Activated T-helper 9 cell treated with anti-CD3 and anti-CD28 coated beads, Interleukin-2, amount 50 U/mL, for 16 hours (primary cell): Measurements from ENCODE around the gene CDK17.
"Not testable (repeated sequence)": the region's sequence is repeated elsewhere in the genome, so short reads cannot be mapped to it uniquely, and the experiment has no call there.

Experiments
- DNase-seq: peaks from one replicate; pipeline ENCODE4 v3.0.0-alpha.2; 2020; ENCODE audit warnings: low read depth

The CDK17 gene

GRCh38 chr12:96387981-96388380, 12.3 kb downstream of the CDK17 start:
- no peak for DNase-seq

- no peak for DNase-seq
These were observed 13.4 kb downstream of the CDK17 start for GRCh38 chr12:96386794-96387193.

- no peak for DNase-seq
These were observed 16.2 kb downstream of the CDK17 start for GRCh38 chr12:96383991-96384390.

GRCh38 chr12:96383371-96383770, 16.9 kb downstream of the CDK17 start:
- no peak for DNase-seq

- DNase-seq: not testable (repeated sequence)
These were observed 20.5 kb downstream of the CDK17 start for GRCh38 chr12:96379743-96380142.

- no peak for DNase-seq
These were observed 21.9 kb downstream of the CDK17 start for GRCh38 chr12:96378319-96378718.

GRCh38 chr12:96376865-96377264, 23.4 kb downstream of the CDK17 start:
- DNase-seq: no peak

GRCh38 chr12:96375841-96376604, 24.2 kb downstream of the CDK17 start:
- DNase-seq: no peak

- DNase-seq: no peak
These were observed 25.1 kb downstream of the CDK17 start for GRCh38 chr12:96375170-96375569.

GRCh38 chr12:96371790-96372699, 28.2 kb downstream of the CDK17 start:
- DNase-seq: no peak

GRCh38 chr12:96371138-96371789, 29.0 kb downstream of the CDK17 start:
- DNase-seq: no peak

- no peak for DNase-seq
These were observed 31.6 kb downstream of the CDK17 start for GRCh38 chr12:96368687-96369086.

- no peak for DNase-seq
These were observed 32.0 kb downstream of the CDK17 start for GRCh38 chr12:96368233-96368632.

- DNase-seq: no peak
These were observed 33.9 kb downstream of the CDK17 start for GRCh38 chr12:96366381-96366654.

- DNase-seq: no peak
These were observed 34.4 kb downstream of the CDK17 start for GRCh38 chr12:96365604-96366380.

- no peak for DNase-seq
These were observed 36.0 kb downstream of the CDK17 start for GRCh38 chr12:96364092-96364700.

GRCh38 chr12:96361074-96361473, 39.2 kb downstream of the CDK17 start:
- DNase-seq: no peak

- DNase-seq: no peak
These were observed 39.7 kb downstream of the CDK17 start for GRCh38 chr12:96360550-96360949.

- no peak for DNase-seq
These were observed 40.9 kb downstream of the CDK17 start for GRCh38 chr12:96359328-96359727.

GRCh38 chr12:96356831-96357230, 43.4 kb downstream of the CDK17 start:
- no peak for DNase-seq

GRCh38 chr12:96354844-96355534, 45.2 kb downstream of the CDK17 start:
- DNase-seq: no peak
